Skeletal muscle satellite cell (primary cell): ENCODE measurements around the gene AUTS2.

Experiments used
- H3K27me3 ChIP-seq: 2 replicates; pipeline ENCODE4 v1.7.0; 2013; ENCODE audit warnings: low read length; ENCODE audit not compliant: control insufficient read depth, insufficient read depth
- H3K36me3 ChIP-seq: 2 replicates; pipeline ENCODE4 v1.7.0; 2013; ENCODE audit warnings: mild to moderate bottlenecking, control low read depth, low read length; ENCODE audit not compliant: insufficient read depth
- H3K4me1 ChIP-seq: 2 replicates; pipeline ENCODE4 v1.7.0; 2013; ENCODE audit warnings: low read length; ENCODE audit not compliant: control insufficient read depth, insufficient read depth
- H3K4me2 ChIP-seq: 2 replicates; pipeline ENCODE4 v1.7.0; 2013; ENCODE audit warnings: mild to moderate bottlenecking, low read length
- H3K4me3 ChIP-seq: 2 replicates; pipeline ENCODE4 v1.7.0; 2013; ENCODE audit warnings: low read length
- H3K9ac ChIP-seq: 2 replicates; pipeline ENCODE4 v1.7.0; 2013; ENCODE audit warnings: mild to moderate bottlenecking, low read depth, low read length, moderate library complexity
- H3K9me3 ChIP-seq: replicated peaks from 2 replicates; pipeline ENCODE4 v1.7.0; 2013; ENCODE audit warnings: mild to moderate bottlenecking, control low read depth, low read length

Gene AUTS2

GRCh38 chr7:70029993-70030392 is 431.7 kb downstream of the AUTS2 start:
- Histone ChIP-seq H3K9me3 (no peaks in the 10 kb centered on the region), H3K4me3 (no peak overlapping the region), H3K9ac (no peak overlapping the region), H3K27me3 (no peaks in the 10 kb centered on the region), H3K36me3 (no peaks in the 10 kb centered on the region), H3K4me1 (no peaks in the 10 kb centered on the region), H3K4me2 (no peak overlapping the region)

- H3K9me3 ChIP-seq: no peaks in the 10 kb centered on the region
- no peak overlapping the region for H3K4me3 ChIP-seq
- no peaks in the 10 kb centered on the region for H3K36me3 ChIP-seq
- H3K27me3 ChIP-seq: no peaks in the 10 kb centered on the region
- no peak overlapping the region for H3K9ac ChIP-seq
- no peaks in the 10 kb centered on the region for H3K4me1 ChIP-seq
- no peak overlapping the region for H3K4me2 ChIP-seq
Observed at GRCh38 chr7:70030745-70031144, 432.5 kb downstream of the AUTS2 start.

GRCh38 chr7:70031245-70031644 is 433.0 kb downstream of the AUTS2 start:
- no peak overlapping the region for H3K4me2 ChIP-seq
- no peak overlapping the region for H3K9ac ChIP-seq
- H3K9me3 ChIP-seq: no peaks in the 10 kb centered on the region
- H3K36me3 ChIP-seq: no peaks in the 10 kb centered on the region
- H3K4me1 ChIP-seq: peaks cover under 1% of the 10 kb centered on the region
- no peak overlapping the region for H3K4me3 ChIP-seq
- no peaks in the 10 kb centered on the region for H3K27me3 ChIP-seq

GRCh38 chr7:70032649-70033048 is 434.4 kb downstream of the AUTS2 start:
- Histone ChIP-seq H3K27me3 (no peaks in the 10 kb centered on the region), H3K9me3 (no peaks in the 10 kb centered on the region), H3K36me3 (no peaks in the 10 kb centered on the region), H3K4me2 (no peak overlapping the region), H3K4me1 (peaks cover 11% of the 10 kb centered on the region), H3K9ac (no peak overlapping the region), H3K4me3 (no peak overlapping the region)

GRCh38 chr7:70033226-70033625 is 435.0 kb downstream of the AUTS2 start:
- Histone ChIP-seq H3K4me3 (no peak overlapping the region), H3K9ac (no peak overlapping the region), H3K4me1 (peaks cover 15% of the 10 kb centered on the region), H3K4me2 (no peak overlapping the region), H3K9me3 (no peaks in the 10 kb centered on the region), H3K27me3 (no peaks in the 10 kb centered on the region), H3K36me3 (no peaks in the 10 kb centered on the region)

GRCh38 chr7:70034999-70035398 is 436.7 kb downstream of the AUTS2 start:
- Histone ChIP-seq H3K4me2 (no peak overlapping the region), H3K36me3 (no peaks in the 10 kb centered on the region), H3K4me3 (no peak overlapping the region), H3K4me1 (peaks cover 18% of the 10 kb centered on the region), H3K27me3 (no peaks in the 10 kb centered on the region), H3K9me3 (no peaks in the 10 kb centered on the region), H3K9ac (no peak overlapping the region)

GRCh38 chr7:70035519-70035918 is 437.2 kb downstream of the AUTS2 start:
- H3K4me3 ChIP-seq: no peak overlapping the region
- no peak overlapping the region for H3K4me2 ChIP-seq
- H3K4me1 ChIP-seq: peaks cover 23% of the 10 kb centered on the region
- no peaks in the 10 kb centered on the region for H3K27me3 ChIP-seq
- H3K36me3 ChIP-seq: no peaks in the 10 kb centered on the region
- H3K9me3 ChIP-seq: no peaks in the 10 kb centered on the region
- H3K9ac ChIP-seq: no peak overlapping the region

GRCh38 chr7:70035955-70036354 is 437.7 kb downstream of the AUTS2 start:
- no peak overlapping the region for H3K4me3 ChIP-seq
- no peak overlapping the region for H3K4me2 ChIP-seq
- H3K27me3 ChIP-seq: no peaks in the 10 kb centered on the region
- no peaks in the 10 kb centered on the region for H3K9me3 ChIP-seq
- H3K4me1 ChIP-seq: peaks cover 24% of the 10 kb centered on the region
- H3K9ac ChIP-seq: no peak overlapping the region
- H3K36me3 ChIP-seq: no peaks in the 10 kb centered on the region

- Histone ChIP-seq H3K9me3 (no peaks in the 10 kb centered on the region), H3K4me2 (no peak overlapping the region), H3K36me3 (no peaks in the 10 kb centered on the region), H3K4me3 (no peak overlapping the region), H3K9ac (no peak overlapping the region), H3K27me3 (no peaks in the 10 kb centered on the region), H3K4me1 (peaks cover 24% of the 10 kb centered on the region)
Observed at GRCh38 chr7:70036695-70037094, 438.4 kb downstream of the AUTS2 start.

- H3K36me3 ChIP-seq: no peaks in the 10 kb centered on the region
- no peaks in the 10 kb centered on the region for H3K27me3 ChIP-seq
- H3K4me3 ChIP-seq: no peak overlapping the region
- peaks cover 24% of the 10 kb centered on the region for H3K4me1 ChIP-seq
- no peaks in the 10 kb centered on the region for H3K9me3 ChIP-seq
- no peak overlapping the region for H3K4me2 ChIP-seq
- no peak overlapping the region for H3K9ac ChIP-seq
Observed at GRCh38 chr7:70037171-70037933, 439.1 kb downstream of the AUTS2 start.

GRCh38 chr7:70040051-70040450 is 441.8 kb downstream of the AUTS2 start:
- Histone ChIP-seq H3K4me2 (no peak overlapping the region), H3K36me3 (no peaks in the 10 kb centered on the region), H3K9ac (no peak overlapping the region), H3K4me1 (peaks cover 27% of the 10 kb centered on the region), H3K4me3 (no peak overlapping the region), H3K9me3 (no peaks in the 10 kb centered on the region), H3K27me3 (no peaks in the 10 kb centered on the region)
